Posterior cingulate gyrus (tissue), 11 donors: ENCODE data around the gene PKNOX2.

ENCODE experiments used
- DNase-seq, 10 donors: peaks; one replicate each; pipeline versions ENCODE4 v3.0.0 to v3.0.0-alpha.2; 2020 to 2021; ENCODE audit warnings: mixed read lengths in 3 of 10
- intact Hi-C: fragments of 100-400 bp; cut with DNase I; formaldehyde crosslinking; loops from one replicate; pipeline ENCODE4 v1.15.1; 2023

The PKNOX2 gene

GRCh38 chr11:125365196-125365931, 200.8 kb downstream of the PKNOX2 start:
- DNase-seq: no peak
- intact Hi-C loops: no loop called here

GRCh38 chr11:125367710-125368109, 203.2 kb downstream of the PKNOX2 start:
- peak in 3 of 10 donors; percentile 46 to 63 (median 47) for DNase-seq

GRCh38 chr11:125368757-125369156, 204.2 kb downstream of the PKNOX2 start:
- intact Hi-C loops: no loop called here
- DNase-seq: peak in 1 of 10 donors; percentile 41

More at GRCh38 chr11:125367710-125368109, 203.2 kb downstream of the PKNOX2 start:
- intact Hi-C loops: no loop called here

GRCh38 chr11:125369808-125370207, 205.3 kb downstream of the PKNOX2 start:
- no peak for DNase-seq
- intact Hi-C loops: no loop called here

GRCh38 chr11:125370561-125371389, 206.2 kb downstream of the PKNOX2 start:
- peak in 2 of 10 donors; percentile 61 to 68 for DNase-seq
- intact Hi-C loops: no loop called here

GRCh38 chr11:125371431-125371935, 206.9 kb downstream of the PKNOX2 start:
- peak in 3 of 10 donors; percentile 47 to 50 (median 49) for DNase-seq
- intact Hi-C loops: no loop called here

- intact Hi-C loops: no loop called here
- DNase-seq: peak in 2 of 10 donors; percentile 49 to 55
These were observed 207.5 kb downstream of the PKNOX2 start for GRCh38 chr11:125372088-125372487.

GRCh38 chr11:125372911-125373310, 208.4 kb downstream of the PKNOX2 start:
- DNase-seq: peak in 2 of 10 donors; percentile 9 to 14
- intact Hi-C loops: no loop called here

- intact Hi-C loops: no loop called here
- DNase-seq: peak in 9 of 10 donors; percentile 15 to 94 (median 48)
These were observed 209.2 kb downstream of the PKNOX2 start for GRCh38 chr11:125373426-125374391.

- intact Hi-C loops: no loop called here
- peak in 2 of 10 donors; percentile 53 to 67 for DNase-seq
These were observed 209.8 kb downstream of the PKNOX2 start for GRCh38 chr11:125374398-125374797.

- DNase-seq: peak in 1 of 10 donors; percentile 63
- intact Hi-C loops: no loop called here
These were observed 210.6 kb downstream of the PKNOX2 start for GRCh38 chr11:125375146-125375545.

GRCh38 chr11:125376117-125376516, 211.6 kb downstream of the PKNOX2 start:
- intact Hi-C loops: no loop called here
- peak in 9 of 10 donors; percentile 37 to 96 (median 80) for DNase-seq

GRCh38 chr11:125376856-125377255, 212.3 kb downstream of the PKNOX2 start:
- intact Hi-C loops: no loop called here

GRCh38 chr11:125378083-125378482, 213.5 kb downstream of the PKNOX2 start:
- peak in 2 of 10 donors; percentile 40 to 64 for DNase-seq
- intact Hi-C loops: no loop called here

More at GRCh38 chr11:125376856-125377255, 212.3 kb downstream of the PKNOX2 start:
- DNase-seq: peak in 2 of 10 donors; percentile 11 to 52

GRCh38 chr11:125378571-125378970, 214.0 kb downstream of the PKNOX2 start:
- intact Hi-C loops: no loop called here
- DNase-seq: peak in 2 of 10 donors; percentile 1 to 51

- intact Hi-C loops: no loop called here
- DNase-seq: peak in 1 of 10 donors; percentile 27
These were observed 215.0 kb downstream of the PKNOX2 start for GRCh38 chr11:125379565-125379964.

GRCh38 chr11:125379981-125380380, 215.4 kb downstream of the PKNOX2 start:
- intact Hi-C loops: no loop called here
- DNase-seq: peak in 3 of 10 donors; percentile 80 to 91 (median 80)

GRCh38 chr11:125380756-125381445, 216.3 kb downstream of the PKNOX2 start:
- peak in 3 of 10 donors; percentile 13 to 81 (median 71) for DNase-seq
- intact Hi-C loops: no loop called here

- peak in 8 of 10 donors; percentile 16 to 93 (median 62) for DNase-seq
These were observed 217.0 kb downstream of the PKNOX2 start for GRCh38 chr11:125381499-125382044.

More at GRCh38 chr11:125381499-125382044, 217.0 kb downstream of the PKNOX2 start:
- intact Hi-C loops: no loop called here
